KOPT-K1 (cell line): ENCODE results near the gene NECTIN4.

ENCODE experiments used
- H3K27ac ChIP-seq: fragments of 200-600 bp; sonication (generic); 2 replicates; pipeline ENCODE4 v1.5.1; 2016; ENCODE audit warnings: antibody characterized with exemption, mild to moderate bottlenecking, low read depth, low read length; ENCODE audit not compliant: poor library complexity, severe bottlenecking
- H3K36me3 ChIP-seq: fragments of 200-600 bp; sonication (generic); 2 replicates; pipeline ENCODE4 v1.5.1; 2017; ENCODE audit warnings: antibody characterized with exemption, mild to moderate bottlenecking, low read length, moderate library complexity; ENCODE audit not compliant: insufficient read depth
- H3K9me3 ChIP-seq: fragments of 200-600 bp; sonication (generic); 2 replicates; pipeline ENCODE4 v1.5.1; 2017; ENCODE audit warnings: antibody characterized with exemption, low read length, mild to moderate bottlenecking; ENCODE audit not compliant: insufficient read depth, poor library complexity, severe bottlenecking

The NECTIN4 gene

DNA sequence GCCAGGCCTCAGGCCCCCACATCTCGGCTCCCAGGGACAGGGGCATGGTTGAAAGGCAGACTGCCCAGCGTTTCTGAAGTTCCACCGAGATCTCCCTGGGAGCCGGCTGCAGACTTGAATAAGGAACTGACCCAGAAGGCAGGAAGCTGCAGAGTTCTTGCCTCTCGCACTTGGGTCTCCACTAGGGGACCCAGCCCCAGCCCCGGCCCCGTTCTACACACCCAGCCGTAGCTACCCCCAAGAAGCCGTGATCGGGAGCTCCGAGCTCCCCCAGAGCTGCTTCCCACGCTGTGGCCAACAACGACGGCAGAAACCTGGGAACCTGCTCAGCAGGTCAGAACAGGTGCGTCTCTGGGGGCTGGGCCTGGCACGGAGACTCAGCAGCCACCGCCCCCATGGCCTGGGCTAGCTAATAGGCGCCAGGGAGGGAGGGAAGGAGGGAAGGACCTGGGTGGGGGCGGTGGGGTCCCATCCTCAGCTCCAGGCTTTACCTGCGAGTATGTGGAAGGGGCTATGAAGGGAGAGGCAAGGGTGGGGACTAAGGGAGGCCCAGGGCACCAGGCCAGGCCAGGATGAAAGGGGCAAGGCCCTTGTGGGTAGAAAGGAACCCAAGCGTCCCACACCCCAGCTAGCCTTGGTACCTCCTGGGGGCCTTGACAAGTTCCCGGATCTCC is at the start of gene NECTIN4:
Gene NECTIN4 (minus strand): TSS at position 308 of the 674 bp plus-strand sequence. CDS start 262 bp downstream, at position 46.
- Histone ChIP-seq H3K27ac (no peak within 1 kb of the TSS), H3K36me3 (no peaks in the 10 kb centered on the region), H3K9me3 (no peaks in the 10 kb centered on the region)

DNA sequence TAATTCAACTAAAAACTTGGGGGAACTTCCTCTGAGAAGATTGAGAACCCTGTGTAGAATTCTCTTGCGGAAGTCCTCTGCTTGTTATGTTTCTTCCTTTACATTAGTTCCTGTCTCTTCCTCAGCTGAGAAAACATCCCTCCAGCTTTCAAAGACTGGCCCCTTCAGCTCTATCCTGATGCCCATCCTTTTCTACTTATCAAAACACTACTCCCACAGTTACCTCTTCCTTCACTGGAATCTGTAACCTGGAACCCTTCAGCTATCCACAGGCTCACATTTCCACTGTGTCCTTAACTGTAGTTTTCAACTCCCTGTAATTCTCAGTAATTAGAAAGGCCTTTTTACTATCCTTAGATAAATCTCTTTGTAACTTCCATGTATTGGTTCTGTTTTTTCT is 49.1 kb upstream of the NECTIN4 start:
- Histone ChIP-seq H3K36me3 (peaks cover 8% of the 10 kb centered on the region; the same call in 1 of the 2 replicates), H3K27ac (no peak overlapping the region), H3K9me3 (no peaks in the 10 kb centered on the region)

DNA sequence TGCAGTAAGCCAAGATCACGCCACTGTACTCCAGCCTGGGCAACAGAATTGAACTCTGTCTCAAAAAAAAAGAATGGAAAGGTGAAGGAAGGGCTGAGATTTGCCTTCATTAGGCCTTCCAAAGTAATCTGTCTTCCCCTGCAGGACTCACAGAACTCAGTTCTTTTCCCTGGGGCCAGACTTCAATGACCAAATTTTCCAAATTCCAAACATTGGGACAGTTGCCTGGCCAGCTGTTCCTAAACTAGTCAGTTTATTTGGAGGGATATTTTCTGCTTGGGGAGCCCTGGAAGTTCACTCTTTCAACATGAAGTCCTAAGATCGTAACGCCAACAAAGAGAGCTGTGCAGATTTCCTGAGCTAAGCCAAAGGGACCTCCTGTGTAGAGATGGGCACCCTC is 48.5 kb upstream of the NECTIN4 start:
- H3K36me3 ChIP-seq, result peaks cover 8% of the 10 kb centered on the region; the same call in 1 of the 2 replicates

DNA sequence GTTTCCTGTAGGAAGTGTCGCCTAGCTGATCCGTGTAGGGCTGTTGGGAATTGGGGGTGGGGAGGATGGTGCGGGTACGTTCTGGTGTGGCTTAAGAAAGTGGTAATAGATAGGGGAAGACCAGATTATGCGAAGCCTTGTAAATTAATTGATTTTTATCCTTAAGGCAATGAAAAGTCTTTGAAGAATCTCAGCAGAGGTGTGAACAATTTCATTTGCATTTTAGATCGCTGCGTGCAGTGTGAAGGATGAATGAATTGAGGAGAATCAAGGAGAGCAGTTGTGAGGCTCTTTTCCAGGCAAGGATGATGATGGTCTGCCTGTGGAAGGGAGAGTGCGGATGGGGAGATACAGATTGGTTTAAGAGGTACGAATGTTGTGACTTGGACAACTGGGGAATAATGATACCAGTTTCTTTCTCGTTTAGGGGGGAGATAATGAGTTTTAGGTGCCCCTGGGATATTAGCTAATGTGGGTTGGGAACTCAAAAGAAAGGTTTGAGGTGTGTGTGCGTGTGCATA is 43.9 kb upstream of the NECTIN4 start:
- Histone ChIP-seq H3K27ac (peak overlapping the region; percentile 77), H3K9me3 (no peaks in the 10 kb centered on the region), H3K36me3 (peaks cover 35% of the 10 kb centered on the region)

More for the DNA sequence above, 48.5 kb upstream of the NECTIN4 start:
- H3K27ac ChIP-seq, result no peak overlapping the region
- no peaks in the 10 kb centered on the region for H3K9me3 ChIP-seq

DNA sequence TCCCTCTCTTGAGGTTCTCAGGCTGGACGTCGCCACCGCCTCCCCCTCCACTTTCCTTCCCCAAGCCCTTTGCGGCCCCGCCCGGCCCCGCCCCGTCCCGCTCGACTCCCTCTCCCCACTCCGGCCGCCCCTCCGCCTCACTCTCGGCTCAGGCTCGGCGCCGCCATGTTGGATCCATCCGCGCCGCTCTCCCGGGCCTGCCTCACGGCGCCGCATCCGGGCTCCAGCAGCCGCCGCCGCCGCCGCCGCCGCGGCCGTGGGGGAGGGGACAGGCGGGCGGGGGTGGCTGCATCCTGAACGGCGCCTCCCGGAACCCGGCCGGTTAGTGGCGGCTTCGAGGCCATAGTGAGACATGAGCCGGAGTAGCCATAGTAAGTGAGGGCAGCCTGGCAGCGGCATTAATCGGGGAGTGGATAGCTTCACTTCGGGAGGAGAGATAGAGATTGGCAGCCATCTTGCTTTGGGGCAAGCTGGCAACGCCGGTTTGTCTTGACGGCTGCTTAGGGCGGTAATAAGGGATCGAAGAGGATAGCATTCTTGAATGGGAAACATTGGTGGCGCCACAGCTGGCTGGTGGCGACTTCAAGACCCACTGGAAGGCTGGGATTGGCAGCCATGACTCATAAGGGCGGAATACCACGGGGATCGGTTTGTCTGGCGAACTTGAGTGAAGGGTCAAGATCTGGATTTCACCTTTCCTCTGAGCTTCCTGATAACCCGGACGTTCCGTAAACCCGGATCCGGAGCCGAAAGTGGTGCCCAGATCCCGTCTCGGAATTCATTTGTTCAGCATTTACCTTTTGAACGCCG is 43.3 kb upstream of the NECTIN4 start, which contains the start of gene DEDD:
Gene DEDD (minus strand): TSS at position 258 of the 810 bp plus-strand sequence. CDS start 8,205 bp downstream, outside the sequence.
- Histone ChIP-seq H3K36me3 (peaks cover 42% of the 10 kb centered on the region), H3K9me3 (no peaks in the 10 kb centered on the region), H3K27ac (peak within 1 kb of the TSS; percentile 77)

DNA sequence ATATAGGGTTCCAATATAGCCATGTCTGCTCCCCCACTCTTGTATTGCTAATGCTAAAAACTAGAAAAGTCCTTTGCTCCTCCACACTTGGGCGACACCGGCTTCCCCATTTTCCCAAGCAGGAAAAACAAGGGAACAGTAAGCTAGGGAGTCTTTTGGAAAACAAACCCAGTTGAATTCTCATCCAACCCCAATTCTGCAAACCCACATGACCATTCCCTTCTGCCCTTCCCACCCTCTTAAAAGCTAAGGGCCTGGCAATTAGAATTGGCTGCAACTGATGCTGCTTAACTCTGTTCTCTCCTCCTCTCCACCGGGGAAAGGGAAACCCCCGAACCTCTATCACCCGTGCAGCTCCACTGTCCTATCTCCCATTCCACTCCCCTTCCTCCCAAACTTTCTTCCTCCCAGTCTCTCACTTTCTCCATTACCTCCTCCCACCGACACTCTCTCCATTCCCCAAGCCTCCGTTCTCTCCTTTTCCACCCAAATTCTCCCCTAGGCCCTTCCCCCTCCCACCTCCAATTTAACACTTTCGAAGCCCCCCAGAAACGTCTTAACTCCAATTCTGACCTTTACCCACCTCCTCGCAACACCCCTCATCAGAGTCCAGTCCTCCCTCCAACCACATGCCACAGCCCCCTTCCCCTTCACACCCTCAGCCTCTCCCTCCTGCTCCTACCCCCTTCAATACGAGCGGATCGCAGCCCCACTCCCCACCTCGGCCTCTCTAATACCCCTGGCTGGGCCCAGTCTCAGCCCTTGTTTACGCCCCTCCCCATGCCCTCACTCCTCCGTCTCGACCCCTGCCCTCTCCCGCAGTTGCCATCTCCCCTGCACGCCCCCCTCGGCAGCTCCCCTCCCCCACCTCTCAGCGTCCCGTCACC is 42.4 kb upstream of the NECTIN4 start:
- Histone ChIP-seq H3K9me3 (no peaks in the 10 kb centered on the region), H3K36me3 (peaks cover 43% of the 10 kb centered on the region), H3K27ac (peak overlapping the region; percentile 77)

DNA sequence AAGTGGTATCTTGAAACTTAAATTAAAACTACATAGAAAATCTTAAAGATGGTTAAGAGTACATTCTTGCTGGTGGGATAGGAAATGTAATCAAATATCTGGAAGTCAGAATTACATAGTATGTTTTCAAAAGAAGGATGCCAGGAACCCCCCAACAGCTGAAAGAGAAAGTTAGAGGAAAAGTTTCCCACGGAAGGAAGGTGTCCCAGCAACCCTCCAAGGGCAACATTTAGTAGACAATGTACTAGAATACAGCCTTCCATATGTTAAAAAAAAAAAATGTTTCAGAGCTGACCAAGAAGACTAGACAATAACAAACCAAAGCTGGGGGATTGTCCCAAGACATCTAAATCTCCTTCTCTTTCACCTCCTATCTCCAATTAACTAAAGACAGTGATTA is 40.9 kb upstream of the NECTIN4 start:
- no peak overlapping the region for H3K27ac ChIP-seq
- H3K9me3 ChIP-seq, result no peaks in the 10 kb centered on the region
- H3K36me3 ChIP-seq, result peaks cover 57% of the 10 kb centered on the region

DNA sequence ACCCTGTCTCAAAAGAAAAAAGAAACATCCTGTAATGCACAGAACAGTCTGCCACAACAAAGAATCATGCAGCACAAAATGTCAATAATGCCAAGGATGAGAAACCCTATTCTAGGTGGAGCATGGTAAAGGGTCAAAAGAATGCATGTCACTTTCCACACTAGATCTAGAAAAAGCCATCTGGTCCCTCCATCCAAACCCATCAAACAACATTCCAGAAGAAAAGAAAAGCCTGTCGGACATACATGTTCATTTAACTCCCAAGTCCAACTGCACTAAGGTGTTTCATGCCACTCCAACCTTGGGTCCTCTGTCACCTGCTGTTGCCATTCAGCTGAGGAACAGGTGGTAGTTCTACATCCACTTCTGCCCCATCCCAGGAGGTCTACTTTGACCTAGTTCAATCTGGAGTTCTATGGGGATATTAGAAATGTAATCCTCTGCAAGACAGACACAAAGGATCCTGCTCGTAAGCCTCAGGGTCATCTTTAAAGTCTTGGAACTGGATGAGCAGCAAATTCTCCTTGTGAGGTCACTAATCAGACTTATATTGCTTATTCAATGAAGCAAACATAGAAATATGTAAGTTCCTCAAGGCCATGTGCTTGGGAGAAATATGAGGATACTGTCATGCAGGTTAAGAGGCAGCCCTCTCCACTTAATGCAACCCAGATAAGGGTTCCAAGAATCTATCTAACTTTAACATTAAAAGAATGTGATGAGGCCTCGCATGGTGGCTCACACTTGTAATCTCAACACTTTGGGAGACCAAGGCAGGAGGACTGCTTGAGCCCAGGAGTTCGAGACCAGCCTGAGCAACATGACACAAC is 39.4 kb upstream of the NECTIN4 start:
- Histone ChIP-seq H3K27ac (no peak overlapping the region), H3K36me3 (peaks cover 72% of the 10 kb centered on the region), H3K9me3 (no peaks in the 10 kb centered on the region)

DNA sequence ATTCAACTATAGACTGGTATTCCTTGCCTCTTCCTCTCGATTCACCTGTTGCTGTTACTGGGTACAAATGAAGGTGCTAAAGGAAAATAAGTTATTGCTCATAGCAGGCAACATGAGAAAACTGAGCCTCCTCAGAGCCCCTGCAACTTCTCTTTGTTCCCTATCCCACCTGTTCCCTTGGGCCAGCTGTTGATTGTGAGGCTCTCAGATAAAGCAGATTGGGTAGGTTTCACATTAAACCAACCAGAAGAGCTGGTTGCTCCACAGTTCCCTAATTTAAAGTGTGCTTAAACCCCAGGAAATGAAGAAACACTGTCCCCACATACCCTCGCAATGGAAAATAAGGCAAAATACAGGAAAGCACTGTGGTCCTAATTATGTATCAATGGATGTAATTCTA is 38.3 kb upstream of the NECTIN4 start:
- Histone ChIP-seq H3K27ac (no peak overlapping the region), H3K36me3 (peaks cover 84% of the 10 kb centered on the region), H3K9me3 (no peaks in the 10 kb centered on the region)

DNA sequence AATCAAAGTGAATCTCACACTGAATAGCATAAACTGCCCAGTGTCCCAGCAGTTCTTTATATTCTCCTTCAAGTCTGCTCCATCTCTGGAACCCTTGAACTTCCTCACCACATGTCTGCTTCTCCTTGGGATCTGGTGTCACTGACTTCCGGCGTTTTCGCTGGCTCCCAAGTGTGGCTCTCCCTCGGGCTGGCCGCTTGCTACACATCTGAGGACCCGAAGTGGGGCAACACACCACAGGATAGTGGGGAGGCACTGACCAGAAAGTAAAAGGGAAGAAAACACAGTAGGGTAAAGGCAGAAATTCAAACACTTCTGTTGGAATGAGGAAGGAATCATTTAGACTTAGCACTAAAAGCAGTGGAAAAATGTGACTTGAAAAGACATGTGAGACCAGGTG is 33.6 kb upstream of the NECTIN4 start:
- peaks cover 89% of the 10 kb centered on the region for H3K36me3 ChIP-seq
- no peak overlapping the region for H3K27ac ChIP-seq

DNA sequence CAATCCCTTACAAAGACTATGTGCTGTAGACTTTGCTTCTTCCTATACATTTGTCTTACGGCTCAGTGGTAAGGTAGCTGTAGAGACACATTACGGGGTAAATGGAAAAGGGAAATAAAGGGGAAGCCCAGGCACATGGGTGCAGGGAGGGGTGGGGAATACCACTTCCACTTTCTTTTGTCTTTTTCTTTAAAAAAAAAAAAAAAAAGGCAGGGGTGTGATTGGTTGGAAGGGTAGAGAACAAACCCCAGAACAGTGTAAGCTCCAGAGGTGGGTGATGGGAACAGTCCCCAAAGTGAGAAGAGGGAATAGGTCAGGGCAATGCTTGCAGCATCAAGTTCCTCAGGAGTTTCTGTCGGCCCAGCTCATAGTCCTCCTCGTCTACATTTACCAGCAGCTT is 32.5 kb upstream of the NECTIN4 start:
- no peak overlapping the region for H3K27ac ChIP-seq
- no peaks in the 10 kb centered on the region for H3K9me3 ChIP-seq
- H3K36me3 ChIP-seq, result peaks cover 78% of the 10 kb centered on the region

More for the DNA sequence above, 33.6 kb upstream of the NECTIN4 start:
- H3K9me3 ChIP-seq, result no peaks in the 10 kb centered on the region

DNA sequence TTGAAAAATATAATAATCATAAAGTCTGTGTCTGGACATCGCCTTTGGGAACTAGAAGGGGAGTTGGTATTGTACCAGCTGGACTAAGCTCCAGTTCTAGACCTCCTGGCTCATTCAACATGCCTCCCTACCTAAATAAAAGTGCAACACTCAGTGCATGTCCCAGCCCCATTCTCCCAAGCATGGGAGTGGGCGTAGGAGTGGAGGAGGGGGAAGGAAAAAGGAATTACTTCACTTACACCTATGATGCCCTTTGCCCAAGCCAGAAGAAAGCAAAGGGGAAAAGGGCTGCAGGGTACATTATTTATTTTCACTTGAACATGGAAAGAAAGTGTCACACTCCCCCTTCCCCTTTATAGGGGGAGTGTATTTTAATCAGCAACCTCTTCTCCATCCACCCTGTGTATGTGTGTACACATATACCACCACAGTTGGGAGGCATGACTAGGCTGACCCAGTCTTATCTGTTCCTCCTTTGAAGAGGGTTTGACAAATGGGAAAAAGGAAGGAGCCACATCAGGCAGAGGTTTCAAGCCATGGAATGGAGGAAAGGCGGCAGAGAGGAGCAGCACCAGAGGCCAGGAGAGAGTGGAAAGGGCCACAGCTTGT is 31.8 kb upstream of the NECTIN4 start:
- Histone ChIP-seq H3K9me3 (no peaks in the 10 kb centered on the region), H3K36me3 (peaks cover 71% of the 10 kb centered on the region), H3K27ac (no peak overlapping the region)

DNA sequence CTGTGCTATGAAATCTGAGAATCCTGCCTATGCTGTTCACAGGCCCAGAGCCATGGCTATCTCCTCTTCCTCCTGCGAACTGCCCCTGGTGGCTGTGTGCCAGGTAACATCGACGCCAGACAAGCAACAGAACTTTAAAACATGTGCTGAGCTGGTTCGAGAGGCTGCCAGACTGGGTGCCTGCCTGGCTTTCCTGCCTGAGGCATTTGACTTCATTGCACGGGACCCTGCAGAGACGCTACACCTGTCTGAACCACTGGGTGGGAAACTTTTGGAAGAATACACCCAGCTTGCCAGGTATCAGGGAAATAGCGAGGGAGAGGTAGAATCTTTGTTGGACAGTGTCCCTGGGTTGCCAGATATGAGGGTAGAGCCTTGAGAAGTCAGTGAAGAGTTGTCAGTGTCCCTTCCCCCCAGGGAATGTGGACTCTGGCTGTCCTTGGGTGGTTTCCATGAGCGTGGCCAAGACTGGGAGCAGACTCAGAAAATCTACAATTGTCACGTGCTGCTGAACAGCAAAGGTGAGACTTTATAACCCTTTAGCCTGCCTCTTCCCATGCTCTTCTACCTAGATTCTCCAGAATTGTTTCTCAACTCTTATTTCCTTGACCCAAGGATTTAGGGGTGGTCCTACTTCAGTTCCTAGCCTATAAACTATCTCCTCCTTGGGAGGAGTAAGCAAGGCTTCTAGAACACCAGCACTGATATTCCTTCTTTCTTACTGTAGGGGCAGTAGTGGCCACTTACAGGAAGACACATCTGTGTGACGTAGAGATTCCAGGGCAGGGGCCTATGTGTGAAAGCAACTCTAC is 29.9 kb upstream of the NECTIN4 start:
- peaks cover 64% of the 10 kb centered on the region for H3K36me3 ChIP-seq
- no peaks in the 10 kb centered on the region for H3K9me3 ChIP-seq
- peak overlapping the region; percentile 85 for H3K27ac ChIP-seq
